CD4-positive, alpha-beta T cell (primary cell): ENCODE results near the gene ATP1B4. TPM values are rescaled to one million over a fixed set of nuclear protein-coding genes. Genes with fewer than 3 reads are reported as not detected.

ENCODE experiments used
- ATAC-seq: fragments of 200-7000 bp; cut with Tn5 transposase; one replicate; pipeline ENCODE4 v1.10.0; 2022; ENCODE audit warnings: mild to moderate bottlenecking; ENCODE audit not compliant: poor library complexity
- CTCF ChIA-PET: fragments of 350-600 bp; sonication (Branson Sonifier 250); formaldehyde crosslinking; loops from one replicate; lab custom pipeline; 2021; ENCODE audit warnings: antibody characterized with exemption, inconsistent platforms; lab: Charles Lee
- POLR2A ChIA-PET: fragments of 350-600 bp; sonication (Branson Sonifier 250); formaldehyde crosslinking; loops from one replicate; lab custom pipeline; 2021; ENCODE audit warnings: antibody characterized with exemption, inconsistent platforms; lab: Charles Lee
- DNase-seq, 14 experiments: peaks; one replicate each; pipeline ENCODE4 v3.0.0-alpha.2; 2013 to 2020; ENCODE audit warnings: mixed read lengths in 2 of 14
- H3K27ac ChIP-seq, 2 donors: one replicate each; pipeline versions ENCODE4 v1.5.1 to v1.7.0; 2013; ENCODE audit warnings: low read length in 2 of 2, low read depth in 1 of 2, mild to moderate bottlenecking in 1 of 2
- H3K27me3 ChIP-seq, 2 experiments: 1 replicate in 1 of 2; 2 replicates in 1 of 2; pipeline versions ENCODE4 v1.6.1 to v1.7.0; 2013; ENCODE audit warnings: low read length in 2 of 2, control low read depth in 1 of 2, mild to moderate bottlenecking in 1 of 2, moderate library complexity in 1 of 2; ENCODE audit not compliant: insufficient read depth in 2 of 2, control insufficient read depth in 1 of 2
- H3K36me3 ChIP-seq: one replicate; pipeline ENCODE4 v1.6.1; 2013; ENCODE audit warnings: low read length, control low read depth; ENCODE audit not compliant: insufficient read depth
- H3K4me1 ChIP-seq: one replicate; pipeline ENCODE4 v1.6.1; 2013; ENCODE audit warnings: low read length, control low read depth; ENCODE audit not compliant: insufficient read depth
- H3K4me3 ChIP-seq: one replicate; pipeline ENCODE4 v1.5.1; 2013; ENCODE audit warnings: mild to moderate bottlenecking, low read length, moderate library complexity
- H3K9me3 ChIP-seq, 2 experiments: 1 replicate in 1 of 2; 2 replicates in 1 of 2; pipeline versions ENCODE4 v1.6.1 to v1.7.0; 2013; ENCODE audit warnings: low read length in 2 of 2, mild to moderate bottlenecking in 2 of 2, control low read depth in 1 of 2, moderate library complexity in 1 of 2; ENCODE audit not compliant: control insufficient read depth in 1 of 2, insufficient read depth in 1 of 2
- H3K27ac Mint-ChIP-seq: one replicate; pipeline ENCODE4 v1.8.0; 2020; ENCODE audit warnings: mixed read lengths
- H3K27me3 Mint-ChIP-seq: one replicate; pipeline ENCODE4 v1.8.0; 2021; ENCODE audit warnings: mixed read lengths
- H3K36me3 Mint-ChIP-seq: one replicate; pipeline ENCODE4 v1.8.0; 2021; ENCODE audit warnings: low read depth, mixed read lengths
- H3K4me1 Mint-ChIP-seq: one replicate; pipeline ENCODE4 v1.8.0; 2021; ENCODE audit warnings: low read depth, mixed read lengths
- H3K4me3 Mint-ChIP-seq: one replicate; pipeline ENCODE4 v1.8.0; 2020; ENCODE audit warnings: mild to moderate bottlenecking, mixed read lengths
- H3K9me3 Mint-ChIP-seq: one replicate; pipeline ENCODE4 v1.8.0; 2020; ENCODE audit warnings: mixed read lengths
- intact Hi-C, 2 experiments: fragments of 100-400 bp; cut with DNase I in 1 of 2; cut with micrococcal nuclease in 1 of 2; formaldehyde crosslinking; loops; one replicate each; pipeline versions ENCODE4 v1.15.1 to v1.9.0; 2023 to 2025; cut with DNase I, micrococcal nuclease
- total RNA-seq, 174 experiments: library from RNA in 2 of 174; stranded (reverse) in 2 of 174; gene quantifications; one replicate each; pipeline ENCODE4 v1.2.3 and lab custom pipeline; 2021 to 2026
- TF ChIP-seq, protein P1 (sequence below): fragments of 200-600 bp; IDR thresholded peaks from one replicate; pipeline ENCODE4 v1.8.0; 2022; ENCODE audit warnings: antibody characterized with exemption, mild to moderate bottlenecking

ATP1B4 gene
- total RNA-seq, 2 experiments from 2014 or later = not detected

DNA sequence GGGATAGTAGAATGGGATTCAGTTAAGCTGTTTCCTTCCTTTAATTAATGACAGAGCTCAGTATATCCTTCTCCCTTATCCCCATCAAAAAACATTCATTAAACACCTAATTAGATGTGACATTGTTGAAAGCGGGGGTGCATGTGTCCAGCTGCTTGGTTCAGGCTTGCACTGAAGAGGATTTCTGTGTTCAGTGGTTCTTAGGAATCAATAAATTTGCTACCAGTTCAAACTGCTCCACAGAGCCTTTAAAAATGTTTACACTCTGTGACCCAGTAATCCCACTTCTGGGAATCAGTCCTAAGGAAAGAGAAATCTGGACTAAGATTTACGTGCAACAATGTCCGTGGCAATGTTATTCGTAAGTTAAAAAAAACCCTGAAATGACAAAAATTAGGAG, 43.5 kb upstream of the ATP1B4 start:
- intact Hi-C loops = no loop called here
- H3K4me1 ChIP-seq = no peaks in the 10 kb centered on the region
- H3K9me3 Mint-ChIP-seq = no peaks in the 10 kb centered on the region
- TF ChIP-seq, protein P1, sequence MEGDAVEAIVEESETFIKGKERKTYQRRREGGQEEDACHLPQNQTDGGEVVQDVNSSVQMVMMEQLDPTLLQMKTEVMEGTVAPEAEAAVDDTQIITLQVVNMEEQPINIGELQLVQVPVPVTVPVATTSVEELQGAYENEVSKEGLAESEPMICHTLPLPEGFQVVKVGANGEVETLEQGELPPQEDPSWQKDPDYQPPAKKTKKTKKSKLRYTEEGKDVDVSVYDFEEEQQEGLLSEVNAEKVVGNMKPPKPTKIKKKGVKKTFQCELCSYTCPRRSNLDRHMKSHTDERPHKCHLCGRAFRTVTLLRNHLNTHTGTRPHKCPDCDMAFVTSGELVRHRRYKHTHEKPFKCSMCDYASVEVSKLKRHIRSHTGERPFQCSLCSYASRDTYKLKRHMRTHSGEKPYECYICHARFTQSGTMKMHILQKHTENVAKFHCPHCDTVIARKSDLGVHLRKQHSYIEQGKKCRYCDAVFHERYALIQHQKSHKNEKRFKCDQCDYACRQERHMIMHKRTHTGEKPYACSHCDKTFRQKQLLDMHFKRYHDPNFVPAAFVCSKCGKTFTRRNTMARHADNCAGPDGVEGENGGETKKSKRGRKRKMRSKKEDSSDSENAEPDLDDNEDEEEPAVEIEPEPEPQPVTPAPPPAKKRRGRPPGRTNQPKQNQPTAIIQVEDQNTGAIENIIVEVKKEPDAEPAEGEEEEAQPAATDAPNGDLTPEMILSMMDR = no peak
- H3K36me3 Mint-ChIP-seq = no peaks in the 10 kb centered on the region
- H3K36me3 ChIP-seq = no peaks in the 10 kb centered on the region
- H3K27ac ChIP-seq = no peak overlapping the region
- no peak overlapping the region for H3K27ac Mint-ChIP-seq
- H3K9me3 ChIP-seq = no peaks in the 10 kb centered on the region
- ATAC-seq (no peak), DNase-seq (no peak)
- ChIA-PET CTCF (interaction anchor here (1.5 kb wide), 1 partner anchor 8 kb away, joined by 3 read pairs; no protein-coding TSS in a partner anchor), POLR2A (no interaction called here)
- no peak overlapping the region for H3K4me3 Mint-ChIP-seq
- H3K4me1 Mint-ChIP-seq = no peaks in the 10 kb centered on the region
- H3K27me3 ChIP-seq = peaks cover 2 to 5% of the 10 kb centered on the region in 2 experiments
- peaks cover 36% of the 10 kb centered on the region for H3K27me3 Mint-ChIP-seq
- H3K4me3 ChIP-seq = no peak overlapping the region

DNA sequence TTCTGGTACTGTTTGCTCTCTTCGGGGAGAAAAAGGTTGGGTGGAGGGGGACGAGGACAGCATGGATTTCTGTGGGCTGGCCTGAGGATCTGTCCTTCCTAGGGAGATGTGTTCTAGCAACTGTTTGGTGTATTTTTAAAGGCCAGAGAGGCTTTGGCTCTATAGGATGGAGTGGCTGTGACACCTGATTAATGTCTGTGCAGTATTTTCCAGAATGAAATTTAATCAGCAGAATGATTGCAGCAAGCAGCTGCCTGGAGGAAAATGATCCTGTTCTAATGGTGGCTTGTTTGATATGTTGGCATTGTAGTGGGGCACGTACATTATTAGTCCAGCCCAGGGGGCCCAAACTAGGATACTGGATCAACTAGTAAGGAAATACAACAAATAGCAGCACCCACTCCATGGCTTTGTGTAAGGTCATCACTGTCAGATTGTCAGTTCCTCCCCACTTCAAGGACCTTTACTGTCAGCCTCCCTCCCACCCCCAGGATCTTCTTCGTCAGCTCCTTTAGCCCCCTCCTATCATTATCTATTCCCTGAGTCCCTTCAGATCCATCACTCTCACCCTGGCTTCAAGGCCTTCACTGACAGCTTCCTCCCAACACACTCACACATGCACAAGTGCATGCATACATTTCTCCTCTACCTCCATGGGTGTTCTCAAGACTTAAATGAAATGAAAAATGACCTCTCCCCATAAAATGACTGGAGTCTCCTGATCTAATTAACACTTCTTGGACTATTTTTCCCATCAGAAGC, 40.2 kb upstream of the ATP1B4 start:
- H3K9me3 Mint-ChIP-seq = no peaks in the 10 kb centered on the region
- ChIA-PET CTCF (no interaction called here), POLR2A (no interaction called here)
- Histone ChIP-seq H3K4me1 (no peaks in the 10 kb centered on the region), H3K27me3 (peaks cover 0 to 5% of the 10 kb centered on the region in 2 experiments), H3K4me3 (no peak overlapping the region), H3K9me3 (no peaks in the 10 kb centered on the region), H3K27ac (no peak overlapping the region), H3K36me3 (no peaks in the 10 kb centered on the region)
- DNase-seq = no peak
- no peak overlapping the region for H3K4me3 Mint-ChIP-seq
- intact Hi-C loops = no loop called here
- H3K27ac Mint-ChIP-seq = no peak overlapping the region
- ATAC-seq = no peak
- TF ChIP-seq, protein P1 = no peak
- H3K27me3 Mint-ChIP-seq = peaks cover 22% of the 10 kb centered on the region
- H3K36me3 Mint-ChIP-seq = no peaks in the 10 kb centered on the region
- H3K4me1 Mint-ChIP-seq = no peaks in the 10 kb centered on the region

DNA sequence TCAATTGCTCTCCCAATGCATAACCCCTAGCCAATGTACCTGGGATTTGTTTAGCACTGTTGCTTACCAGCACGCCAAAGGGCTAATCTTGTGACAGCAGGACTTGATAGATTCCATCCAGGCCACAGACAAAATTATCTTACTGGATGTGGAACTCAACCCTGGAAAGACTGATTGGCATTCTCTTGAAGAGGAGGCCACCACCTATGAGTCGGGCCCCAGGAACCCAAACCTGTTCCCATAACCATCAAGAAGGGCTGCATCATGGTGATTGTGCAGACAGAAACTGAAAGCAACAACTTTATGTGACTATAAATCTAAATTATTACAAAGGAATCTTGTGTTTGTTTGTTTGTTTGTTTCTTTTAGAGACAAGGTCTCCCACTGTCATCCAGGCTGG, 30.8 kb upstream of the ATP1B4 start:
- no peak overlapping the region for H3K27ac Mint-ChIP-seq
- H3K9me3 Mint-ChIP-seq = no peaks in the 10 kb centered on the region
- POLR2A ChIA-PET = no interaction called here
- ATAC-seq (no peak), DNase-seq (no peak)
- H3K36me3 Mint-ChIP-seq = no peaks in the 10 kb centered on the region
- no peak overlapping the region for H3K4me3 ChIP-seq
- peaks cover 0 to 4% of the 10 kb centered on the region in 2 experiments for H3K9me3 ChIP-seq
- H3K4me1 ChIP-seq = no peaks in the 10 kb centered on the region
- CTCF ChIA-PET = interaction anchor here (0.6 kb wide), 1 partner anchor 127 kb away, joined by 3 read pairs; no protein-coding TSS in a partner anchor
- H3K27me3 ChIP-seq = no peaks in the 10 kb centered on the region
- no peaks in the 10 kb centered on the region for H3K27me3 Mint-ChIP-seq
- TF ChIP-seq, protein P1 = no peak
- H3K4me1 Mint-ChIP-seq = no peaks in the 10 kb centered on the region
- intact Hi-C loops = no loop called here
- H3K4me3 Mint-ChIP-seq = no peak overlapping the region
- H3K36me3 ChIP-seq = no peaks in the 10 kb centered on the region
- H3K27ac ChIP-seq = no peak overlapping the region
